Skeletal muscle cell (primary cell): ENCODE measurements around the gene EFHD1.

Experiments
- DNase-seq: peaks from one replicate; pipeline ENCODE4 v3.0.0-alpha.2; 2010; ENCODE audit warnings: low read depth
- H3K4me3 ChIP-seq: 2 replicates; pipeline ENCODE4 v1.5.1; 2011; ENCODE audit warnings: low read depth, mild to moderate bottlenecking, control low read depth, low read length, moderate library complexity

EFHD1 gene

GRCh38 chr2:232731470-232731869, 98.1 kb downstream of the EFHD1 start:
- DNase-seq = no peak
- H3K4me3 ChIP-seq = no peak overlapping the region
